ENCODE results near the gene TRIM56. TPM values are rescaled to one million over a fixed set of nuclear protein-coding genes. Genes with fewer than 3 reads are reported as not detected.

Gene TRIM56
- total and polyA plus RNA-seq, 2 of the 13 experiments (the other 11 are each of a cell fraction or from before 2014, with no cell fraction given), result 3.2 to 7.1 TPM

DNA sequence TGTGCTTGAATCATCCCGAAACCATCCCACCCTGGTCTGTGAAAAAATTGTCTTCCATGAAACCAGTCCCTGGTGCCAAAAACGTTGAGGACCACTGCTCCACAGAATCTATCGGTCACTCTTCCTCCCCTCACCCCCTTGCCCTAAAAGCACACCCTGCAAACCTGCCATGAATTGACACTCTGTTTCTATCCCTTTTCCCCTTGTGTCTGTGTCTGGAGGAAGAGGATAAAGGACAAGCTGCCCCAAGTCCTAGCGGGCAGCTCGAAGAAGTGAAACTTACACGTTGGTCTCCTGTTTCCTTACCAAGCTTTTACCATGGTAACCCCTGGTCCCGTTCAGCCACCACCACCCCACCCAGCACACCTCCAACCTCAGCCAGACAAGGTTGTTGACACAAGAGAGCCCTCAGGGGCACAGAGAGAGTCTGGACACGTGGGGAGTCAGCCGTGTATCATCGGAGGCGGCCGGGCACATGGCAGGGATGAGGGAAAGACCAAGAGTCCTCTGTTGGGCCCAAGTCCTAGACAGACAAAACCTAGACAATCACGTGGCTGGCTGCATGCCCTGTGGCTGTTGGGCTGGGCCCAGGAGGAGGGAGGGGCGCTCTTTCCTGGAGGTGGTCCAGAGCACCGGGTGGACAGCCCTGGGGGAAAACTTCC, 40.8 kb downstream of the TRIM56 start (continued):
- TF ChIP-seq, protein P1, sequence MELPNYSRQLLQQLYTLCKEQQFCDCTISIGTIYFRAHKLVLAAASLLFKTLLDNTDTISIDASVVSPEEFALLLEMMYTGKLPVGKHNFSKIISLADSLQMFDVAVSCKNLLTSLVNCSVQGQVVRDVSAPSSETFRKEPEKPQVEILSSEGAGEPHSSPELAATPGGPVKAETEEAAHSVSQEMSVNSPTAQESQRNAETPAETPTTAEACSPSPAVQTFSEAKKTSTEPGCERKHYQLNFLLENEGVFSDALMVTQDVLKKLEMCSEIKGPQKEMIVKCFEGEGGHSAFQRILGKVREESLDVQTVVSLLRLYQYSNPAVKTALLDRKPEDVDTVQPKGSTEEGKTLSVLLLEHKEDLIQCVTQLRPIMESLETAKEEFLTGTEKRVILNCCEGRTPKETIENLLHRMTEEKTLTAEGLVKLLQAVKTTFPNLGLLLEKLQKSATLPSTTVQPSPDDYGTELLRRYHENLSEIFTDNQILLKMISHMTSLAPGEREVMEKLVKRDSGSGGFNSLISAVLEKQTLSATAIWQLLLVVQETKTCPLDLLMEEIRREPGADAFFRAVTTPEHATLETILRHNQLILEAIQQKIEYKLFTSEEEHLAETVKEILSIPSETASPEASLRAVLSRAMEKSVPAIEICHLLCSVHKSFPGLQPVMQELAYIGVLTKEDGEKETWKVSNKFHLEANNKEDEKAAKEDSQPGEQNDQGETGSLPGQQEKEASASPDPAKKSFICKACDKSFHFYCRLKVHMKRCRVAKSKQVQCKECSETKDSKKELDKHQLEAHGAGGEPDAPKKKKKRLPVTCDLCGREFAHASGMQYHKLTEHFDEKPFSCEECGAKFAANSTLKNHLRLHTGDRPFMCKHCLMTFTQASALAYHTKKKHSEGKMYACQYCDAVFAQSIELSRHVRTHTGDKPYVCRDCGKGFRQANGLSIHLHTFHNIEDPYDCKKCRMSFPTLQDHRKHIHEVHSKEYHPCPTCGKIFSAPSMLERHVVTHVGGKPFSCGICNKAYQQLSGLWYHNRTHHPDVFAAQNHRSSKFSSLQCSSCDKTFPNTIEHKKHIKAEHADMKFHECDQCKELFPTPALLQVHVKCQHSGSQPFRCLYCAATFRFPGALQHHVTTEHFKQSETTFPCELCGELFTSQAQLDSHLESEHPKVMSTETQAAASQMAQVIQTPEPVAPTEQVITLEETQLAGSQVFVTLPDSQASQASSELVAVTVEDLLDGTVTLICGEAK (IDR thresholded peaks at IDR 0.05), result no peak
- TF ChIP-seq, protein P1 (CRISPR knock-in tag; IDR thresholded peaks at IDR 0.05), result no peak
- TF ChIP-seq TCF7 (IDR thresholded peaks at IDR 0.05; ENCODE audit: low read depth) (no peak), IRF2 (CRISPR knock-in tag; IDR thresholded peaks at IDR 0.05) (peak; percentile 22; the same call in 1 of the 2 replicates), ZNF432 (CRISPR knock-in tag; IDR thresholded peaks at IDR 0.05; ENCODE audit: borderline replicate concordance) (no peak), ZNF615 (CRISPR knock-in tag; IDR thresholded peaks at IDR 0.05; ENCODE audit: borderline replicate concordance) (no peak), SALL2 (CRISPR knock-in tag; IDR thresholded peaks at IDR 0.05) (no peak), NR2F1 (CRISPR knock-in tag; IDR thresholded peaks at IDR 0.05) (peak in 1 of 2 experiments; percentile 66; a peak in 1 of 4 replicates), ZNF235 (CRISPR knock-in tag; IDR thresholded peaks at IDR 0.05; ENCODE audit: borderline replicate concordance) (no peak), MTF2 (CRISPR knock-in tag; IDR thresholded peaks at IDR 0.05; ENCODE audit: borderline replicate concordance) (no peak), HNRNPLL (IDR thresholded peaks at IDR 0.05; ENCODE audit: low read depth, low read length, poor library complexity, severe bottlenecking) (no peak)
- TF ChIP-seq, protein P2, sequence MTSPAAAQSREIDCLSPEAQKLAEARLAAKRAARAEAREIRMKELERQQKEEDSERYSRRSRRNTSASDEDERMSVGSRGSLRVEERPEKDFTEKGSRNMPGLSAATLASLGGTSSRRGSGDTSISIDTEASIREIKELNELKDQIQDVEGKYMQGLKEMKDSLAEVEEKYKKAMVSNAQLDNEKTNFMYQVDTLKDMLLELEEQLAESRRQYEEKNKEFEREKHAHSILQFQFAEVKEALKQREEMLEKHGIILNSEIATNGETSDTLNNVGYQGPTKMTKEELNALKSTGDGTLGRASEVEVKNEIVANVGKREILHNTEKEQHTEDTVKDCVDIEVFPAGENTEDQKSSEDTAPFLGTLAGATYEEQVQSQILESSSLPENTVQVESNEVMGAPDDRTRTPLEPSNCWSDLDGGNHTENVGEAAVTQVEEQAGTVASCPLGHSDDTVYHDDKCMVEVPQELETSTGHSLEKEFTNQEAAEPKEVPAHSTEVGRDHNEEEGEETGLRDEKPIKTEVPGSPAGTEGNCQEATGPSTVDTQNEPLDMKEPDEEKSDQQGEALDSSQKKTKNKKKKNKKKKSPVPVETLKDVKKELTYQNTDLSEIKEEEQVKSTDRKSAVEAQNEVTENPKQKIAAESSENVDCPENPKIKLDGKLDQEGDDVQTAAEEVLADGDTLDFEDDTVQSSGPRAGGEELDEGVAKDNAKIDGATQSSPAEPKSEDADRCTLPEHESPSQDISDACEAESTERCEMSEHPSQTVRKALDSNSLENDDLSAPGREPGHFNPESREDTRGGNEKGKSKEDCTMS (CRISPR knock-in tag; conservative IDR thresholded peaks at IDR 0.05), result no peak
- TF ChIP-seq, protein P3, sequence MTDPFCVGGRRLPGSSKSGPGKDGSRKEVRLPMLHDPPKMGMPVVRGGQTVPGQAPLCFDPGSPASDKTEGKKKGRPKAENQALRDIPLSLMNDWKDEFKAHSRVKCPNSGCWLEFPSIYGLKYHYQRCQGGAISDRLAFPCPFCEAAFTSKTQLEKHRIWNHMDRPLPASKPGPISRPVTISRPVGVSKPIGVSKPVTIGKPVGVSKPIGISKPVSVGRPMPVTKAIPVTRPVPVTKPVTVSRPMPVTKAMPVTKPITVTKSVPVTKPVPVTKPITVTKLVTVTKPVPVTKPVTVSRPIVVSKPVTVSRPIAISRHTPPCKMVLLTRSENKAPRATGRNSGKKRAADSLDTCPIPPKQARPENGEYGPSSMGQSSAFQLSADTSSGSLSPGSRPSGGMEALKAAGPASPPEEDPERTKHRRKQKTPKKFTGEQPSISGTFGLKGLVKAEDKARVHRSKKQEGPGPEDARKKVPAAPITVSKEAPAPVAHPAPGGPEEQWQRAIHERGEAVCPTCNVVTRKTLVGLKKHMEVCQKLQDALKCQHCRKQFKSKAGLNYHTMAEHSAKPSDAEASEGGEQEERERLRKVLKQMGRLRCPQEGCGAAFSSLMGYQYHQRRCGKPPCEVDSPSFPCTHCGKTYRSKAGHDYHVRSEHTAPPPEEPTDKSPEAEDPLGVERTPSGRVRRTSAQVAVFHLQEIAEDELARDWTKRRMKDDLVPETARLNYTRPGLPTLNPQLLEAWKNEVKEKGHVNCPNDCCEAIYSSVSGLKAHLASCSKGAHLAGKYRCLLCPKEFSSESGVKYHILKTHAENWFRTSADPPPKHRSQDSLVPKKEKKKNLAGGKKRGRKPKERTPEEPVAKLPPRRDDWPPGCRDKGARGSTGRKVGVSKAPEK (CRISPR knock-in tag; IDR thresholded peaks at IDR 0.05; ENCODE audit: borderline replicate concordance), result no peak
- TF ChIP-seq, protein P4, sequence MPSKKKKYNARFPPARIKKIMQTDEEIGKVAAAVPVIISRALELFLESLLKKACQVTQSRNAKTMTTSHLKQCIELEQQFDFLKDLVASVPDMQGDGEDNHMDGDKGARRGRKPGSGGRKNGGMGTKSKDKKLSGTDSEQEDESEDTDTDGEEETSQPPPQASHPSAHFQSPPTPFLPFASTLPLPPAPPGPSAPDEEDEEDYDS (CRISPR knock-in tag; IDR thresholded peaks at IDR 0.05), result no peak
